ENCODE measurements around the gene CHRDL2.

- TF ChIP-seq, protein P1, sequence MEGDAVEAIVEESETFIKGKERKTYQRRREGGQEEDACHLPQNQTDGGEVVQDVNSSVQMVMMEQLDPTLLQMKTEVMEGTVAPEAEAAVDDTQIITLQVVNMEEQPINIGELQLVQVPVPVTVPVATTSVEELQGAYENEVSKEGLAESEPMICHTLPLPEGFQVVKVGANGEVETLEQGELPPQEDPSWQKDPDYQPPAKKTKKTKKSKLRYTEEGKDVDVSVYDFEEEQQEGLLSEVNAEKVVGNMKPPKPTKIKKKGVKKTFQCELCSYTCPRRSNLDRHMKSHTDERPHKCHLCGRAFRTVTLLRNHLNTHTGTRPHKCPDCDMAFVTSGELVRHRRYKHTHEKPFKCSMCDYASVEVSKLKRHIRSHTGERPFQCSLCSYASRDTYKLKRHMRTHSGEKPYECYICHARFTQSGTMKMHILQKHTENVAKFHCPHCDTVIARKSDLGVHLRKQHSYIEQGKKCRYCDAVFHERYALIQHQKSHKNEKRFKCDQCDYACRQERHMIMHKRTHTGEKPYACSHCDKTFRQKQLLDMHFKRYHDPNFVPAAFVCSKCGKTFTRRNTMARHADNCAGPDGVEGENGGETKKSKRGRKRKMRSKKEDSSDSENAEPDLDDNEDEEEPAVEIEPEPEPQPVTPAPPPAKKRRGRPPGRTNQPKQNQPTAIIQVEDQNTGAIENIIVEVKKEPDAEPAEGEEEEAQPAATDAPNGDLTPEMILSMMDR (IDR thresholded peaks at IDR 0.05), result no peak
- no peak for TF ChIP-seq POLR2A (IDR thresholded peaks at IDR 0.05)
- no peak for TF ChIP-seq POLR2AphosphoS5 (IDR thresholded peaks at IDR 0.05)
These were observed 4.8 kb upstream of the CHRDL2 start for GRCh38 chr11:74736031-74736430.
